H1 (cell line): ENCODE results near the gene KIAA1671. TPM values are rescaled to one million over a fixed set of nuclear protein-coding genes. Genes with fewer than 3 reads are reported as not detected.

Experiments
- ASH2L ChIP-seq: fragments of 200-600, 300-600 bp; sonication (generic); IDR thresholded peaks from one replicate; pipeline ENCODE4 v1.7.1; 2017; ENCODE audit warnings: low read length
- CBX5 ChIP-seq: fragments of 300-800, 300-1000 bp; sonication (generic); IDR thresholded peaks from 2 replicates; pipeline ENCODE4 v1.7.1; 2016; ENCODE audit warnings: antibody characterized with exemption, low read length, low read depth
- CBX8 ChIP-seq: fragments of 300-800, 300-1000 bp; sonication (generic); IDR thresholded peaks from 2 replicates; pipeline ENCODE4 v1.7.1; 2016; ENCODE audit warnings: low read depth, low read length, borderline replicate concordance
- CHD1 ChIP-seq: IDR thresholded peaks from 2 replicates; pipeline ENCODE4 v1.6.1; 2012; ENCODE audit warnings: low read depth, low read length, improper control_type of control experiment
- CHD2 ChIP-seq: IDR thresholded peaks from 2 replicates; pipeline ENCODE4 v1.6.1; 2012; ENCODE audit warnings: low read length, improper control_type of control experiment
- GTF2F1 ChIP-seq: IDR thresholded peaks from 2 replicates; pipeline ENCODE4 v1.6.1; 2012; ENCODE audit warnings: low read depth, low read length, improper control_type of control experiment, borderline replicate concordance
- SUZ12 ChIP-seq: fragments of 200-600 bp; sonication (generic); IDR thresholded peaks from 2 replicates; pipeline ENCODE4 v1.6.1; 2012; ENCODE audit warnings: mild to moderate bottlenecking, inconsistent platforms, low read length, moderate library complexity, mixed read lengths
- polyA plus RNA-seq, 7 experiments: library from polyadenylated mRNA; depleted of rRNA in 3 of 7; stranded (reverse) in 5 of 7; unstranded in 2 of 7; fragments of >200 nt in 5 of 7; fragments of 200-250 nt in 2 of 7; gene quantifications; 1 replicate in 5 of 7; 2 replicates in 1 of 7; 4 replicates in 1 of 7; pipeline versions ENCODE4 v1.2.1 to v1.2.3, GENCODE V29; 2011 to 2013; ENCODE audit warnings: missing spikeins in 2 of 7, mixed read lengths in 2 of 7
- total RNA-seq: library from RNA; stranded (reverse); fragmentation: NEBNext Ultra II Directional; extraction: Animal tissue kit (Norgen Biotek cat#: 25700); gene quantifications from 2 replicates; pipeline ENCODE4 v1.2.1, GENCODE V29; 2021

KIAA1671 gene
- total and polyA plus RNA-seq, 2 of the 8 experiments (the other 6 are each of a cell fraction or from before 2014, with no cell fraction given) = 6.4 to 23.9 TPM

DNA sequence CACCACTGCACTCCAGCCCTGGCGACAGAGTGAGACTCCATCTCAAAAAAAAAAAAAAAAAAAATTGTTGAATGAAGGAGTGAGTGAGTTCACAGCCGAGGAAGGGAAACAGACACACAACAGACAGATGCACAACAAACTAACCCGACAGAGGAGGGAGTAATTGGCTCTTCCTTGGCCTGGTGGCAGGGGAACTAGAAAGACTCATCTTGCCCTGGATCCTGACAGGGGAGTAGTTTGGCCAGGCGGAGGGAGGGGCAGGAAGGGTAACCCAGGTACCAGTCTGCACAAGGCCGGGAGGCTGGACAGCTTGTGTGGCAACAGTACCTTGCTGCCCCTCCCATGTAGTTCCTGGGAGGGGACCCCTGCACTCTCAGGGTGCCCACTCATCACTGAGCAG is 106.9 kb downstream of the KIAA1671 start (continued):
- TF ChIP-seq CBX8 = no peak
- no peak for TF ChIP-seq CHD2
- TF ChIP-seq CBX5 = no peak
- TF ChIP-seq SUZ12 = no peak
- no peak for TF ChIP-seq ASH2L
- TF ChIP-seq GTF2F1 = no peak
- no peak for TF ChIP-seq CHD1
